ENCODE results near the gene PSEN2.
"Not testable (repeated sequence)": the region's sequence is repeated elsewhere in the genome, so short reads cannot be mapped to it uniquely, and the experiment has no call there.

PSEN2 gene

DNA sequence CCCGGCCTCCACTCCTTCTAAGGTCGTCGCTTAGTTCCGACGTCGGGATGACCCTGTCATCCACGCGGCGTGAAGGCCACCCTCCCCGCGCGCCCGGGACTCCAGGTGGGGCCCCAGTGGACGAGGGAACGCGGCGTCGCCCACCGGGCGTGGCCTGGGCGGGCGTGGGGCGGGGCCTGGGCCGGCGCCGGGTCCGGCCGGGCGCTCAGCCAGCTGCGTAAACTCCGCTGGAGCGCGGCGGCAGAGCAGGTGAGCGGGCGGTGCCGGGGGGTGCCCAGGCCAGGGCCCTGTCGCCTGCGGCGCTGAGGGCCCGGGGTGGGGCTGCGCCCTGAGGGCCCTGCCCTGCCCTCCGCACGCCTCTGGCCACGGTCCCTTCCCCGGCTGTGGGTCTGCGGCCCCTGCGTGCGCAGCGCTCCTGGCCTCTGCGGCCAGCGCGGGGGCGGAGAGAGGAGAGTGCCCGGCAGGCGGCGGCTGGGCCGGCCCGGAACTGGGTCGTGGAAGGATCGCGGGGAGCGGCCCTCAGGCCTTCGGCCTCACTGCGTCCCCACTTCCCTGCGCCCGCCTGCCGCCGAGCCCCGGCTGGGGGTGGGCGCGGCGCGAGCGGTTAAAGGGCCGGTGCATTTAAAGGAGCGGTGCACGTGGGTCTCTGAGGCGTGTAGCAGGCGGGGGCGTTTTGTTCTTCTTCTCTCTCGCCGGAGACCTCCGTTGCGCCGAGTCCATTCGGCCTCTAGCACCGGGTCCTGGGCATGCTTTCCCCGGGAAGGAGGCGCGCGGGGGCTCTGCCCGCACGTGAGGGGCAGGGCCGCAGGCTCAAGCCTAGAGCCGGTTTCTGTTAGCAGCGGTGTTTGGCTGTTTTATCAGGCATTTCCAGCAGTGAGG lies at the start of gene PSEN2:
PSEN2 (plus strand) TSS at position 216 of the 879 bp plus-strand sequence. CDS start 11,292 bp downstream, outside the sequence.
- DNase-seq = peak; percentile 81 to 93

- no peak for DNase-seq
Observed at GRCh38 chr1:226820941-226821718, 49.3 kb upstream of the PSEN2 start.

GRCh38 chr1:226821719-226822085 lies 48.7 kb upstream of the PSEN2 start:
- no peak for DNase-seq

DNA sequence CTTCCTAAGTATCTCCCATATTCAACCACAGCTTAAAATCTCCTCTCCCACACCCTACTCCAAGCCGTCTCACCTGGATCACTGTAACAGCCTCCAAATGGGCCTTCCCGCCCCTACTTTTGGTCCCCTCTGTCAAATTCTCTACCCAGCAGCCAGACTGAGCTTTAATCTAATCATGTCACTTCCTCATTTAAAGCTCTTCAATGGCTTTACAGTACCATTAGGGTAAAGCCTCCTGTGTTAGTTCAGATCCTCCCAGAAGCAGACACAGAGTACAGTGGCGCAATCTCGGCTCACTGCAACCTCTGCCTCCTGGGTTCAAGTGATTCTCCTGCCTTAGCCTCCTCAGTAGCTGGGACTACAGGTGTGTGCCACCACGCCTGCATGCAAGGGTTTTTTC lies 46.8 kb upstream of the PSEN2 start:
- DNase-seq = no peak

DNA sequence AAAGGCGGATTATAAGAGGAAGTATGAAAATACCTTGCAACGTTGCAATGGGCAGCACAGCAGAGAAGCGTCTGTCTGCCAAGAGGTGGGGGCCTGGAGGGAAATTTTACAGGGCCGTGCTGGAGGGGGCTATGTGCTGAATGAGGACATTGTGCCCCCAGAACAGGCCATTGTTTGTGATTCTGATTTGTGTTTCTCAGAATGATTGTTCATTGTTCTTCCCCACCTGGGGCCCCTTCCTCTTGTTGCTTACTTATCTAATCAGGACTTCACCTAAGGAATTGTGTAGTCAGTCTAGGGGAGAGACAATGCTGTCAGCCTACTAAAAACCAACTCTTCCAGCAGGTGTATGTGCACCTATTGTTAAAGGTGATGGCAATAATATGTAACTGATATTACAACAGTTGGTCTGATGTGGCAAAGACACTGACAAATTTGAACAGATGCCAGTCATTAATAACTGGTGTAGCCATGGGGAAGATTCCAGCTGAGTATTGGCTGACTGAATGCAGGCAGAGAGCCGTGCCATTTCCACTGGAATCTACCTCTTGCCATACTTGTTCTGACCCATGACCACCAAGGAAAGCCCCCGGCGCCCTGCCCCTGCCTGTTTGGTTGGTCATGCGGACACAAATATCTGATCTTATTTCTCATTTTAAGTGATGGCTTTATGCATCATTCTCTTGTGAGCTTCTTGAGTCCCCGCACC lies 45.2 kb upstream of the PSEN2 start:
- peak in 1 of 2 experiments; percentile 23 for DNase-seq

GRCh38 chr1:226825746-226826100 lies 44.7 kb upstream of the PSEN2 start:
- DNase-seq = no peak

GRCh38 chr1:226826479-226827261 lies 43.7 kb upstream of the PSEN2 start:
- no peak for DNase-seq

DNA sequence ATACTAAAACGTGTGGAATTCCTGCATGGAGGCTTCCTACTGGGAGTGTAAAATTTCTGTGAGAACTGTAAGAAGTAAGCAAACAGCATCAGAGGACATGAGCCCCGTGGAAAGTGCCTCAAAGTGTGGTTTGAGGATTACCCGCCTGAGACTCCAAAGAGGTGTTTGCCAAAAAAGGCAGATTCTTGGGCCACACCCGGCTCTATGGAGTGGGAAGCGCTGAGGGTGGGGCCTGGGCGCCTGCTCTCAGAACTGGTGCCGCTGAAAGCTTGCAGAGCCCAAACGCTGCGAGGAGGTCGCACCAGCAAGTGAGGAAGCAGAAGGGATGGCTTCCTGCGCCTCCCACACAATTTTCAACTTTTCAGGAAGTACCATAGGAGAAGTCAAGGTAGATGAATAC lies 43.0 kb upstream of the PSEN2 start:
- DNase-seq = no peak

- peak; percentile 96 to 98 for DNase-seq
Observed at GRCh38 chr1:226827968-226828513, 42.4 kb upstream of the PSEN2 start.

DNA sequence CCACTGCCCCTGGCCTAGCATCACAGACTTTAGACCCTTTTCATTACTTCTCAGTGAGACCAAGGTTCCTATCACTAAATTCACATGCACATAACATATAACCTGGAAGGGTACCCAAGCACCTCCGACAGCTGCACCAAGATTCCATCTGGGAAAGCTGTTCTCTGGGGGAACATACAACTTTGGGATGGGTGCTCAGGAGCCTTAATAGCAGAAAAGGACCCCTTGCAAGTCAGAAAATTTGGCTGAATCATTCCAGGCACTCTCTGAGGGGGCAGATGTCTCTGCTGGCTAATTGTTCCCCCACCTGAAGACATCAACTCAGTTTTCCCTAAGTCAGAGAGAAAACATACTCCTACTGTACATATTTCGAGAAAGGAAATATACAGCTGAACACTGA lies 41.3 kb upstream of the PSEN2 start:
- no peak for DNase-seq

- DNase-seq = no peak
Observed at GRCh38 chr1:226831953-226832352, 38.5 kb upstream of the PSEN2 start.

- DNase-seq = no peak
Observed at GRCh38 chr1:226832613-226833012, 37.8 kb upstream of the PSEN2 start.

DNA sequence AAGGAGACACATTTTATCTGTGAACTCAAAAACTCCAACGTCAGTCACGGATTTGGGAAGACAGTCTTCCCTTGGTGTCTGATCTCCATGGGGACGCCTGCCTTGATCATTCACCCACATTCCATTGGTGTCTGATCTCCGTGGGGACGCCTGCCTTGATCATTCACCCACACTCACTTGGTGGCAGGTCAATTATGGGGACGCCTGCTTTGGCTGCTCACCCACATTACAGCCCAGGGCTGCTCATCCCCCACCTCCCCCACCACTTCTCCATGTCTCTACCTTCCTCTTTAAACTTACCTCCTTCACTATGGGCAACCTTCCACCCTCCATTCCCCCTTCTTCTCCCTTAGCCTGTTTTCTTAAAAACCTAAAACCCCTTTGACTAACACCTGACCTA lies 36.2 kb upstream of the PSEN2 start:
- DNase-seq = not testable (repeated sequence)

- not testable (repeated sequence) for DNase-seq
Observed at GRCh38 chr1:226835396-226835795, 35.0 kb upstream of the PSEN2 start.

GRCh38 chr1:226837966-226838365 lies 32.5 kb upstream of the PSEN2 start:
- not testable (repeated sequence) for DNase-seq

- DNase-seq = no peak
Observed at GRCh38 chr1:226838456-226838855, 32.0 kb upstream of the PSEN2 start.

- DNase-seq = no peak
Observed at GRCh38 chr1:226845624-226846023, 24.8 kb upstream of the PSEN2 start.

- DNase-seq = no peak
Observed at GRCh38 chr1:226846786-226847185, 23.6 kb upstream of the PSEN2 start.

DNA sequence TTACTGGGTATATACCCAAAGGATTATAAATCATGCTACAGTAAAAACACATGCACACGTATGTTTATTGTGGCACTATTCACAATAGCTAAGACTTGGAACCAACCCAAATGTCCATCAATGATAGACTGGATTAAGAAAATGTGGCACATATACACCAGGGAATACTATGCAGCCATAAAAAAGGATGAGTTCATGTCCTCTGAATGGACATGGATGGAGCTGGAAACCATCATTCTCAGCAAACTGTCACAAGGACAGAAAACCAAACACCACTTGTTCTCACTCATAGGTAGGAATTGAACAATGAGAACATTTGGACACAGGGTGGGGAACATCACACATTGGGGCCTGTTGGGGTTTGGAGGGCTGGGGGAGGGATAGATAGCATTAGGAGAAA lies 15.9 kb upstream of the PSEN2 start:
- DNase-seq = not testable (repeated sequence)

DNA sequence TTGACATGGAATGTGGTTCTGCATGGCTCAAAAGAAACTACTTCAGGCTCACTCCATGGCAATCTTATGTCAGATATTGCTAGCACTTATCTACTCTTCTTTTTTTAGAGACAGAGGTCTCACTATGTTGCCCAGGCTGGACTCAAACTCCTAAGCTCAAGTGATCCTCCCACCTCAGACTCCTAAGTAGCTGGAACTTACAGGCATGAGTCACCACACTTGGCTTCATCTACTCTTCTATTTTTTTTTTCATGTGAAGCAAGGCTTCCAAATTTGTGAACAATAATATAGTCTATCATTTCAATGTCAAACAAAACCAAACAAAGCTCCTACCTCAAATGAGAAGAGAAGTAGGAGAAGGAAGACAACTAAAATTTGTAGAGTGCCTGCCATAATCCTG lies 7.5 kb upstream of the PSEN2 start:
- DNase-seq = no peak

DNA sequence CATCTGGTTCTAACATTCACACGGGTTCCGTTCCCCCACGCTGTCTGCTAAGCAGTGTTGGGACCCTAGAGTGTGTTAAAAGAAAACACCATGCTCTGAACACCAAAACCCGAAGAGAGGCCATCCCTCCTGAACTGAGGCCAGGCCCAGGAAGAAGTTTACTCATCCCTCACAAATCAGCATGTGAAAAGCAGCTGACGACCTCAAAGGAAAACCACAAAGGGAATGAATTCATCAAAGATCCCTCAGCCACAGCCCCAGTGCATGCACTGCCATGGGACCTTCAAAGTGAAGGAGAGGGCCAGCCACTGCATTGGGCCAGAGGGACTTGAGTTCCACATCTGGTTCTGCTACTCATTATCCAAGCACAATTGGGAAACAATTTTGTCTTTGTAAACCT lies 7.0 kb upstream of the PSEN2 start:
- no peak for DNase-seq

GRCh38 chr1:226864311-226864710 lies 6.1 kb upstream of the PSEN2 start:
- no peak for DNase-seq
